IMR-90 (cell line): ENCODE data around the gene GLT8D2. TPM values are rescaled to one million over a fixed set of nuclear protein-coding genes. Genes with fewer than 3 reads are reported as not detected.

Experiments
- ATAC-seq: fragments of 200-7000 bp; cut with Tn5 transposase; 2 replicates; pipeline ENCODE4 v1.9.1; 2020; ENCODE audit warnings: low read depth, mild to moderate bottlenecking, moderate library complexity
- BruUV-seq: library from RNA; stranded (reverse); fragments of 400-500 nt; replicated peaks from 2 replicates; lab custom pipeline; 2021; lab: Mats Ljungman, UMichigan
- CTCF ChIA-PET: fragments of 300-600 bp; formaldehyde crosslinking; extraction: SDS; loops from one replicate; lab custom pipeline; 2021; ENCODE audit warnings: antibody characterized with exemption; lab: Yijun Ruan, JAX
- POLR2A ChIA-PET: fragments of 300-600 bp; sonication (Branson Sonifier 250); formaldehyde crosslinking; loops from one replicate; lab custom pipeline; 2022; ENCODE audit warnings: antibody characterized with exemption; ENCODE audit not compliant: unreplicated experiment; lab: Charles Lee
- DNase-seq: peaks from one replicate; pipeline ENCODE4 v3.0.0; 2013
- H2AFZ ChIP-seq: replicated peaks from 2 replicates; pipeline ENCODE3; 2013; ENCODE audit warnings: low read length, mild to moderate bottlenecking; ENCODE audit not compliant: poor library complexity
- H2AK5ac ChIP-seq: 2 replicates; pipeline ENCODE4 v1.6.1; 2013; ENCODE audit warnings: low read depth, low read length, inconsistent platforms
- H2AK9ac ChIP-seq: replicated peaks from 2 replicates; pipeline ENCODE3; 2013; ENCODE audit warnings: mild to moderate bottlenecking, low read depth, low read length, moderate library complexity; ENCODE audit not compliant: poor library complexity
- H2BK120ac ChIP-seq: 2 replicates; pipeline ENCODE4 v1.6.1; 2013; ENCODE audit warnings: low read depth, low read length, inconsistent platforms
- H2BK15ac ChIP-seq: 3 replicates; pipeline ENCODE4 v1.6.1; 2013; ENCODE audit warnings: low read depth, low read length, inconsistent platforms
- H2BK20ac ChIP-seq: 2 replicates; pipeline ENCODE4 v1.6.1; 2013; ENCODE audit warnings: low read depth, mild to moderate bottlenecking, inconsistent platforms, low read length, moderate library complexity
- H2BK5ac ChIP-seq: 2 replicates; pipeline ENCODE4 v1.6.1; 2013; ENCODE audit warnings: mild to moderate bottlenecking, low read depth, low read length, inconsistent platforms; ENCODE audit not compliant: poor library complexity, severe bottlenecking
- H3K14ac ChIP-seq: replicated peaks from 2 replicates; pipeline ENCODE4 v1.6.1; 2013; ENCODE audit warnings: low read depth, low read length, inconsistent platforms
- H3K18ac ChIP-seq: 2 replicates; pipeline ENCODE4 v1.6.1; 2013; ENCODE audit warnings: low read depth, low read length, control low read depth
- H3K23ac ChIP-seq: 2 replicates; pipeline ENCODE4 v1.6.1; 2013; ENCODE audit warnings: low read depth, low read length, inconsistent platforms
- H3K27ac ChIP-seq: 2 replicates; pipeline ENCODE4 v1.5.1; 2013; ENCODE audit warnings: mild to moderate bottlenecking, control low read depth, low read length; ENCODE audit not compliant: insufficient read depth
- H3K27me3 ChIP-seq: 2 replicates; pipeline ENCODE4 v1.6.1; 2013; ENCODE audit warnings: low read length; ENCODE audit not compliant: control insufficient read depth, insufficient read depth
- H3K36me3 ChIP-seq: 2 replicates; pipeline ENCODE4 v1.6.1; 2013; ENCODE audit warnings: low read length, mixed read lengths; ENCODE audit not compliant: control insufficient read depth, insufficient read depth
- H3K4ac ChIP-seq: 2 replicates; pipeline ENCODE4 v1.6.1; 2013; ENCODE audit warnings: low read depth, low read length, inconsistent platforms
- H3K4me1 ChIP-seq: 2 replicates; pipeline ENCODE4 v1.6.1; 2013; ENCODE audit warnings: low read length, mixed read lengths; ENCODE audit not compliant: control insufficient read depth, insufficient read depth
- H3K4me2 ChIP-seq: 2 replicates; pipeline ENCODE4 v1.6.1; 2013; ENCODE audit warnings: low read depth, mild to moderate bottlenecking, control low read depth, low read length, moderate library complexity
- H3K4me3 ChIP-seq: 2 replicates; pipeline ENCODE4 v1.5.1; 2013; ENCODE audit warnings: low read depth, mild to moderate bottlenecking, control low read depth, low read length, moderate library complexity; ENCODE audit not compliant: insufficient read depth
- H3K56ac ChIP-seq: 2 replicates; pipeline ENCODE4 v1.6.1; 2013; ENCODE audit warnings: low read length, inconsistent platforms; ENCODE audit not compliant: insufficient read depth; ENCODE audit errors: extremely low read depth
- H3K79me1 ChIP-seq, 2 experiments: 2 replicates each; pipeline ENCODE4 v1.6.1; 2013; ENCODE audit warnings: low read length in 2 of 2, inconsistent platforms in 1 of 2, low read depth in 1 of 2
- H3K9ac ChIP-seq: 2 replicates; pipeline ENCODE4 v1.6.1; 2013; ENCODE audit warnings: low read depth, low read length, control low read depth
- H3K9me1 ChIP-seq: 2 replicates; pipeline ENCODE4 v1.6.1; 2013; ENCODE audit warnings: low read length, inconsistent platforms; ENCODE audit not compliant: insufficient read depth
- H3K9me3 ChIP-seq: 2 replicates; pipeline ENCODE4 v1.6.1; 2013; ENCODE audit warnings: low read length; ENCODE audit not compliant: control insufficient read depth, insufficient read depth
- H4K20me1 ChIP-seq: 2 replicates; pipeline ENCODE4 v1.6.1; 2013; ENCODE audit warnings: low read length, inconsistent platforms; ENCODE audit not compliant: insufficient read depth
- H4K5ac ChIP-seq: 2 replicates; pipeline ENCODE4 v1.6.1; 2013; ENCODE audit warnings: mild to moderate bottlenecking, low read depth, low read length, control low read depth
- H4K8ac ChIP-seq, 2 experiments: 2 replicates each; pipeline ENCODE4 v1.6.1; 2013; ENCODE audit warnings: low read depth in 2 of 2, low read length in 2 of 2, control low read depth in 1 of 2, inconsistent platforms in 1 of 2
- H4K91ac ChIP-seq: 2 replicates; pipeline ENCODE4 v1.6.1; 2013; ENCODE audit warnings: low read depth, low read length, inconsistent platforms; ENCODE audit not compliant: insufficient read depth
- MAZ ChIP-seq: IDR thresholded peaks from 2 replicates; pipeline ENCODE4 v1.6.1; 2012; ENCODE audit warnings: low read depth, mild to moderate bottlenecking, low read length, improper control_type of control experiment, moderate library complexity, borderline replicate concordance
- POLR2A ChIP-seq: IDR thresholded peaks from 2 replicates; pipeline ENCODE4 v1.6.1; 2012; ENCODE audit warnings: mild to moderate bottlenecking, low read depth, low read length
- SMC3 ChIP-seq: fragments of 150-350 bp; IDR thresholded peaks from 2 replicates; pipeline ENCODE4 v1.6.1; 2016; ENCODE audit warnings: low read depth, mild to moderate bottlenecking, antibody characterized with exemption, low read length, moderate library complexity
- WGBS, 2 experiments: methylation state at CpG; one replicate each; pipeline versions ENCODE4 v1.1.5 to v1.1.7; 2013; ENCODE audit warnings: missing lambda C conversion rate in 2 of 2; ENCODE audit not compliant: insufficient read length in 1 of 2; ENCODE audit errors: extremely low coverage in 2 of 2; 5-methylcytosine and 5-hydroxymethylcytosine counted together
- dilution Hi-C: fragments of 300-500 bp; cut with HindIII; formaldehyde crosslinking; loops from one replicate; pipeline ENCODE4 v1.14.3; 2018; ENCODE audit warnings: low sequenced_read_pairs; ENCODE audit not compliant: unreplicated experiment
- in situ Hi-C: fragments of 300-500 bp; cut with MboI; formaldehyde crosslinking; loops from 3 replicates; pipeline ENCODE4 v1.14.3; 2019; ENCODE audit warnings: low sequenced_read_pairs, inconsistent platforms, mixed read lengths
- intact Hi-C: fragments of 100-400 bp; cut with micrococcal nuclease; formaldehyde crosslinking; loops from 2 replicates; pipeline ENCODE4 v1.10.0; 2022
- polyA plus RNA-seq, 3 experiments: library from polyadenylated mRNA; depleted of rRNA; stranded (reverse); fragments of >200 nt; gene quantifications; 2 replicates each; pipeline ENCODE4 v1.2.3, GENCODE V29; 2012; ENCODE audit warnings: low replicate concordance in 1 of 3
- total RNA-seq: library from RNA; depleted of rRNA; stranded (reverse); fragments of >200 nt; gene quantifications from 2 replicates; pipeline ENCODE4 v1.2.3, GENCODE V29; 2012
- TF ChIP-seq, protein P1 (sequence below): fragments of 150-350 bp; IDR thresholded peaks from 2 replicates; pipeline ENCODE4 v1.6.1; 2016; ENCODE audit warnings: low read depth, mild to moderate bottlenecking, low read length, moderate library complexity, borderline replicate concordance

Gene GLT8D2
- total and polyA plus RNA-seq, 2 of the 4 experiments (the other 2 are of a cell fraction), result 33.5 to 47.9 TPM

DNA sequence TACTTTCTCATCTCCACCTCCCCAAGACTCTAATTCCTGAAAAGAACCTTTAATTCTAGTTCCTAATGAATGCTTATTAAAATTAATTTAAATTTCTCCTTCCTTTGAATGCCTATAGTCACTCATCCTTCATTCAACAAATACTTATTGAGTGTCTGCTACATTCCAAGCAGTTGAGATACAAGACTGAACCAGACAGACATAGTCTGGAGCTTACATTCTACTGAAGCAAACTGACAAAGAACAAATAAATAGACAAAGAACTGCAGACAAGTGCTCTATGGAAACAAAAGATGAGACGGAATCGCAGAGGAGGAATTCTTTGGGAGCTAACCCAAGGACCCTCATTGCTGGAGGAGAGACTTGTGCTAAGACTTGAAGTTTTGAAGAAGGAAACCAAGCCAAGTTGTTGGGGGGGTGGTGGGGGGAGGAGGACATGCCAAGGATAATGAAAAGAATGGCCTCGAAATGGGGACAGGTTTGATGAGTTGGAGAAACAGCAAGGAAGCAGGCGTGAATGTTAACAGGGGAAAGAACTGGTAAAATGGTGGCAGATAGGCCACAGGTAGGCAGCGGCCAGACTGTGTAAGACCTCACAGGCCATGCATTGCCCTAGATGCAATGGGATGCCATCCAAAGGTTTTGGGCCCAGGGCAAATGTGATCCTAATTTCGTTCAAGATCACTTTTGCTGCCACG, 94.0 kb downstream of the GLT8D2 start:
- Histone ChIP-seq H4K91ac (peak overlapping the region; percentile 78), H2BK5ac (peak overlapping the region; percentile 78), H4K8ac (peak overlapping the region; percentile 91 to 95), H2BK15ac (no peak overlapping the region; the same call in 2 of the 3 replicates), H3K4me3 (peak overlapping the region; percentile 72), H3K79me1 (peaks cover 21 to 53% of the 10 kb centered on the region in 2 experiments), H3K9ac (peak overlapping the region; percentile 93), H3K9me1 (peaks cover 5% of the 10 kb centered on the region; the same call in 1 of the 2 replicates), H2AK5ac (peak overlapping the region; percentile 88), H2BK120ac (0 out of 2 replicates have a peak overlapping the region, but pooled peaks have one; percentile 63), H4K20me1 (peaks cover 3% of the 10 kb centered on the region; the same call in 1 of the 2 replicates), H3K27ac (peak overlapping the region; percentile 90), H3K4me2 (peak overlapping the region; percentile 98), H3K18ac (peak overlapping the region; percentile 33; the same call in 1 of the 2 replicates), H2AK9ac (peak overlapping the region; percentile 90), H3K4ac (peak overlapping the region; percentile 81), H3K14ac (peak overlapping the region; percentile 70), H3K23ac (peak overlapping the region; percentile 61), H4K5ac (peak overlapping the region; percentile 46), H3K56ac (peak overlapping the region; percentile 44; the same call in 1 of the 2 replicates), H2AFZ (peak overlapping the region; percentile 95), H2BK20ac (no peak overlapping the region), H3K9me3 (no peaks in the 10 kb centered on the region), H3K27me3 (no peaks in the 10 kb centered on the region), H3K4me1 (peaks cover 3% of the 10 kb centered on the region; the same call in 1 of the 2 replicates), H3K36me3 (peaks cover 17% of the 10 kb centered on the region)
- in situ Hi-C loops, result no loop called here
- CTCF ChIA-PET, result interaction anchor here (0.6 kb wide), 1 partner anchor 16 kb away, joined by 7 read pairs; no protein-coding TSS in a partner anchor
- TF ChIP-seq SMC3 (no peak), MAZ (no peak), POLR2A (0 out of 2 replicates have a peak, but pooled peaks have one; percentile 22)
- TF ChIP-seq, protein P1, sequence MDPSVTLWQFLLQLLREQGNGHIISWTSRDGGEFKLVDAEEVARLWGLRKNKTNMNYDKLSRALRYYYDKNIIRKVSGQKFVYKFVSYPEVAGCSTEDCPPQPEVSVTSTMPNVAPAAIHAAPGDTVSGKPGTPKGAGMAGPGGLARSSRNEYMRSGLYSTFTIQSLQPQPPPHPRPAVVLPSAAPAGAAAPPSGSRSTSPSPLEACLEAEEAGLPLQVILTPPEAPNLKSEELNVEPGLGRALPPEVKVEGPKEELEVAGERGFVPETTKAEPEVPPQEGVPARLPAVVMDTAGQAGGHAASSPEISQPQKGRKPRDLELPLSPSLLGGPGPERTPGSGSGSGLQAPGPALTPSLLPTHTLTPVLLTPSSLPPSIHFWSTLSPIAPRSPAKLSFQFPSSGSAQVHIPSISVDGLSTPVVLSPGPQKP, result no peak
- BruUV-seq, result no TSS peak
- dilution Hi-C loops, result no loop called here
- peak; percentile 58 for DNase-seq
- peak; percentile 15 for ATAC-seq
- intact Hi-C loops, result loop anchor here (2.0 kb wide), 1 partner anchor 153 kb away; no protein-coding TSS in a partner anchor
- POLR2A ChIA-PET, result interaction anchor here (1.2 kb wide), 1 partner anchor 10 kb away, joined by 4 read pairs; the partner anchor contains the start of gene TDG
- WGBS, 2 experiments, result 4% methylated on average over 5 of the region's 7 CpGs; no CpG with 5 or more reads in 1 of the 2 experiments
